ENCODE data around the gene ZNF536.
A peak's percentile ranks its signal among the peaks of the same experiment; 100 is the strongest.

Gene ZNF536

DNA sequence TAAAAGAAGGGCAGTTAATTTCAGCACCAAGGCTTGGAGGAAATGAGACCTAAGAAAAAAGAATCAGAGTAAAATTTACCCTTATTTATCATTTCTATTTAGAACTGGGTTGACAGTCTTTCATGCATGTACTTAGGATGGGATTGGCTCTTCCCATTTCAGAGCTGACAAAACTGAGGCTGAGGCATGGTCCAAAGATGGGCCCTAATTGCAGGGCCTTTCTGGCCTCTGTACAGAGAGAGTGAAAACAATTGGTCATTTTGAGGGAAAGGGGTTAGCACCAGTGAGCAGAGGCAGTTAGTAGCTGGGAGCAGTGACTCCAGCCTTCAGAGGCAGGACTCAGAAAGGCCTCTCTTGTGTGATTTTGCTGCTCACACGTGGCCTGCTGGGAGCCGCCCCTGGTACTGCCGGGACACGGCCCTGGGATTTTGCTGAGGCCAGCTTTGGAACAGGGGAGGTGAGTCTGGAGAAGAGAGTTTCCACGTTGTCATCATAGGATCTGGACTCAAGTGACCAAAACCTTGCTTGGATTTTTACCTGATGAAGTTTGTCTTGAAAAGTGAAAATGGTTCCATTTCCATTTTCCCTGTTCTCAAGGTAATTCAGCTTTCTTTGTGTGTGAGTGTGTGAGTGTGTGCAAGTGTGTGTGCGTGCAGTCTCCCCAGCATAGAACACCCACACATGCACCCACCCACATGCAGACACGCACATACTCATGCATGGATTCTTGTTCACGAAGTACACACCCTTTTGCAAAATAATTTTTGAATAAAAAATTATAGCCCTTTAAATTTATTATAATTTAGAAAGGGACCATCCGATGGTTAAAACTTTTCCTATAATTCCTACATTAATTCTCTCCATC, at the start of gene ZNF536:
Gene ZNF536 (plus strand): TSS at position 425 of the 865 bp plus-strand sequence. CDS start 71,179 bp downstream, outside the sequence.
- DNase-seq (ENCODE audit: low spot score): peak; percentile 96

GRCh38 chr19:30322641-30323320, 49.4 kb upstream of the ZNF536 start:
- no peak for DNase-seq (ENCODE audit: low spot score)

DNA sequence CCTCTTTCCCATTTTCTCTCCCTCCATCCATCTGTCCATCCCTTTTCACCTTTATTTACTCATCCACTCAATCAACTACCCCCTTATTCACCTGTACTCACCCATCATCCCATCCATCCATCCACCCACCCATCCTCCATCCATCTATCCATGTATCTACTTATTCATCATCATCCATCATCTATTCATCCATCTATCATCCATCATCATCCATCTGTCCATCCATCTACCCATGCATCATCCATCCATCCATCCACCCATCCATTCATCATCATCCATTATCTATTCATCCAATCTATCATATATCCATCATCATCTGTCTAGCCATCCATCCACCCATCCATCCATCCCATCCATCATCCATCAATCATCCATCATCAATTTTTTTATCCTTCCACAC, 48.3 kb upstream of the ZNF536 start:
- DNase-seq (ENCODE audit: low spot score): no peak

DNA sequence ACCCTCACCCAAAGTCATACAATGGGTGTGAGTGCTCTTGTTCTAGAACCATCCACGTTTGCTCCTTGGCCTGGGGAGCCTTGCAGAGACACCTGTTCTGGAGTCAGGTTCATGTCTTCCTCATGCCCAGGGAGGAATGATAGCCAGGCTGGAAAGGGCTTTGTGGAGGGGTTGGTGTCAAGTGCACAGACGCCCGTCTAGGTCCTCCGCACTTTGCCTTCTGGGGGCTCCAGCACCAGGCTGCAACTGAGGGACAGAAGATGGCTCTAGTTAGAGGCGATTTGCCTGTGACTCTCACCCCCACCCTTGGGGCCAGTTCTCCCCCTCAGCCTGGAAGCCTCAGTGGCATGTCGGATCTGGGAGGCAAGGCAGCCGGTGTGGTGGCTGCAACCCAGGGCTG, 47.2 kb upstream of the ZNF536 start:
- no peak for DNase-seq (ENCODE audit: low spot score)

- peak; percentile 50 for DNase-seq (ENCODE audit: low spot score)
These were observed 46.4 kb upstream of the ZNF536 start for GRCh38 chr19:30325676-30326392.

DNA sequence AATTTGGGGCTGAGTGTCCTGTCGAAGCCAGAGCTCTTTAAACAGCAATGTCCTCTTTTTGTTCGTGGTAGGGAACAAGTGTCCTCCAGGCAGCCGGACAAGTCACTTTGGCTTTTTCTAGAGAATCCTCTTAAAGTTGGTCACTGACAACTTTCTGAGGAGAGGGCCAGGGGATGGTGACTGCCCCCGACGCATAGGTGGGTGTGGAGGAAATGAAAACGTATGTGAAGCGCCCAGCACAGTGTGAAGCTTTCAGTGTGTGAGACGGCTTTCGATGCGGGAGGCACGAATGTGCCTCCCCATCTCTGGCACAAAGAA, 45.8 kb upstream of the ZNF536 start:
- DNase-seq (ENCODE audit: low spot score): no peak

DNA sequence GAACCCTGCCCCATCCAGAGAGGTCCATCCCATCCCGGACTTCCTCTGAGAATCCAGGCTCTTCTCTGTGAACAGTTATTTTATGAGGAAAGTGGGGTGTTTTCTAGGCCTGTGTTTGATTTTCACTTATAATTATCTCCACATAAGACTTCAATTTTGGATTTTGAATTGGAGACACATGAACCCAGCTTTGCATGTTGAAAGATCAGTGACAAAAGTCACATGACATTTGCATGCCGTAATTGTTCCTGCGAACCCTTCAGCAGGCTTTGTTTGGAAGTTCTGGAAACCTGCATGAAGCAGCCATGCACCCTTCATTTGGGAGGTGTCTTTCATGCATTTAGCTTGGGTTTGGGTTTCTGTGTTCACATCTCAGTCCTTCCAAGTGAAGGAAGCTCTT, 44.9 kb upstream of the ZNF536 start:
- no peak for DNase-seq (ENCODE audit: low spot score)

DNA sequence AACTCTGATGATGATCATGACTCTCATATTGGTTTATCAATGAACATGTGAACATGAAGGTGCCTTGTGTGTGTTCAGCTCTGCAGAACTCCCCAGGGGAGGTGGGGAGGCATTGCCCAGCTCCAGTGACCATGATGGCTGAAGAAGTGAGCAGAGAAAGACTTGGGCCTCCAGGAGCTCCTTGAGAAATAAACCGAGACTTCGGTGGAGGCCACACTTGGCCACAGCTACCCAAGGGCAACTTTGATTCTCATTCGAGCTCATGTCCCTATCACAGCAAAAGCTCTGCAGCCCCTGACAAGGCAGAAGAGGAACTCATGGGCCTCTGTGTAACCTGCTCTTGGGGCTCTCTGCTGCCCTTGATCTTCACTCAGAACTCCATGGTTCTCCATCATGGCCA, 44.1 kb upstream of the ZNF536 start:
- no peak for DNase-seq (ENCODE audit: low spot score)

GRCh38 chr19:30330266-30330665, 41.9 kb upstream of the ZNF536 start:
- DNase-seq (ENCODE audit: low spot score): no peak

DNA sequence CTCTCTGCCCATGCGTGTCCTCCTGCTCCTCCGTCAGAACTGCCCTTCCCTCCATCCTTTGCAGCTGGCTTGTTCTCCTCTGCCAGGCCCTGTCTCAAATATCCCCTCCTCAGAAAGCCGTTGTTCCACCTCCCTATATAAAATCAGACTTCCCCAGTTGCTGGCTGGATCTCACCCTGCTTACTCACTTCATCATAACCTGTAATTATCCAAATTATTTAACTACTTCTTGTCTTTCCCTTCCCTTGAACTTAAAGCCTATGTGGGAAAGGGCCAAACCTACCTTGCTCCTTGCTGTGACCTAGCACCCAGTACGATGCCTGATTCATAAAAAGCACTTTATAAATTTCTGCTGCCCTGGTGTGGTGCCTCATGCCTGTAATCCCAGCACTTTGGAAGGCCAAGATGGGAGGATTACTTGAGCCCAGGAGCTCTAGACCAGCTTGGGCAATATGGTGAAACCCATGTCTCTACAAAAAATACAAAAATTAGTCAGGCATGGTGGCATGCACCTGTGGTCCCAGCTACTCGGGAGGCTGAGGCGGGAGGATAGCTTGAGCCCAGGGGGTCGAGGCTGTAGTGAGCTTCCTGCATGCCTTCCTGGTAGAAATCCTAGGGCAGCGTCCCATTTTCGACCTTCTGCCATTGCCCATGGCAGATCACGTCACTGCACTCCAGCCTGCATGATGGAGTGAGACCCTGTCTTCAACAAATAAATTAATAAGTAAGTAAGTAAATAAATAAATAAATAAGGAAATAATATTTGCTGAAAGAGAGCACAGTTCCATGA, 39.5 kb upstream of the ZNF536 start:
- no peak for DNase-seq (ENCODE audit: low spot score)

DNA sequence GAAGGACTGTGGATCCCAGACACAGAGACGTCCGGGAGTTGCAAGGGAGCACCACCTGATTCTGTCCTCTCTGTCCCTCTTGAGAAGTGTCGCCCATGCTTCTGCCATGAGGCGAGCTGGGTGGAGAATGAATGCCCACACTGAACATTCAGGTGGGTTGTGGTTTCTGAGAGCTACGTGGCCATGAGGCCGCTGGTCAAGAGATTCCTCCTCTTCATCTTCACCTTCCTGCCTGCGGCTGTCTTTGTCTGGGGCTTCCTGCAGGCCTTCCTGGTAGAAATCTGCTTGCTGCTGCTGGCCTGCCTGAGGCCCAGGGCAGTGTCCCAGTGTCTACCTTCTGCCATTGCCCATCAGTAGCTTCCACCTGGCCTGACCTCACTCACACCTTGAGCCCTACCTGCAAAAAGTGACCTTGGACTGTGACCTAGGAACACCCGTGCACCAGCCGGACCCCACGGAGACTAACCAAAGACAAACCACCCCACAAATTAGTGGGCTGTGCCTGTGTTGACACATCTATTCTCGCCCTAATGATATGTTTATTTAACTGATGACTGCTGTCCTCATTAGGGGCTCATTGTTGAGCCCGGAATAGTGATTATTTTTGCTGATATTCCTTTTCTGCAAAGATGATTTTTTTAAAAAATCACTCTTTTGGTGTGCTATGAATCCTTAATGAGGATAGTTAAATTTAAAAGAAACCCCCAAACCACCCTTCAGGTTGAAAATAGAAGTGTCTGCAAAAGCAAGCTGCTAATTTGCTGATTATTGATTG, 38.7 kb upstream of the ZNF536 start:
- no peak for DNase-seq (ENCODE audit: low spot score)

GRCh38 chr19:30334841-30335240, 37.3 kb upstream of the ZNF536 start:
- no peak for DNase-seq (ENCODE audit: low spot score)

- no peak for DNase-seq (ENCODE audit: low spot score)
These were observed 36.8 kb upstream of the ZNF536 start for GRCh38 chr19:30335306-30335886.

DNA sequence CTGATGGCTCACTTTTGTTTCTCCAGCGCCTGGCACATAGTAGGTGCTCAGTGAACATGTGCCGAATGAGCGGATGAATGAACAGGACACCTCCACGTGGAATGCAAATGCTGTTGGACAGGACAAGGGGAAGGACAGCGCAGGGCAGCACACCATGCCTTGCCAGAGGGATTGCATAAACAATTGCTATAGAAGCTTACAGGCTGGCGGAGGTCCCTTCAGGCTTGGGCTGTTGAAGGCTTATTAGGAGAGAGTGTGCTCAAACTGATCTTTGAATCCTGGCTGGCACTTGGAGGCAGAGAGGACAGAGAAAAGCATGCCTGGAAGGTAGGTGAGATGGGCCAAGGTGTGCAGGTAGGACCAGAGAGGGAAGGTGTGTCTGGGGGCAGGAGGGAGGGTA, 35.9 kb upstream of the ZNF536 start:
- no peak for DNase-seq (ENCODE audit: low spot score)

- DNase-seq (ENCODE audit: low spot score): no peak
These were observed 34.1 kb upstream of the ZNF536 start for GRCh38 chr19:30338041-30338456.

DNA sequence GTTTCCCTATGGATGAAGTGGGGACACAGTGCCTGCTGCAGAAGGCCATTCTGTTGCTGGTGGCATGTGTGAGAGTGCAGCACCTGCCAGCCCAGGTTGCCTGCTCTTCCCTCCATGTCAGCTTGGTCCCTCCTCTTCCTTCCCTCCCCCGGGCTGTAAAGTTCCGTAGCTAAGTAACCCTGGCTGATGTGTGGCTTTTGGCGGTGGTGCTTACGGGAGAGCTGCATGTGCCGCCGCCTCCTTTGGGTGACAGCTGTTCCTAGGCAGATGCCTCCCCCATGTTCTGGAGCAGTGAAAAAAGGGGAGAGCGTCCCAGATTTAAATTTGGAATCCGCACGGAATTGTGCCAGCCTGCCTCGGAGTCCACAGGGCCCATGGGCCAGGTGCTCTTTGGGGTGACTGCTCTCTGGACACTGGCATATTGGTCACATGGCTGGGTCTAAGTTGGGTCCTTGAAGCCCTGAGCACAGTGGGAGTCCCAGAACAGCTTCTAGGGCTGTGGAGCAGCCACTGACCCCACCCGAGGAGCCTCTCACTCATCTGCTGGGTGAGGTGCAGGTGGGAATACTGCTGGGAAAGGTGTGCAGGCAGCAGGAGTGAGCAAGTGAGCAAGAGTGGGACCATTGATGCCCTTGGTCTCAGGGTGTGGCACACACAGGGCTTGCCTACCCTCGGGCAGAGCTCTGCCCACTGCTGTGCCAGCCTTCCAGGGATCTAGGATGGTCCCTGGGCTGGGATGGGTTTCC, 33.1 kb upstream of the ZNF536 start:
- no peak for DNase-seq (ENCODE audit: low spot score)

- no peak for DNase-seq (ENCODE audit: low spot score)
These were observed 32.3 kb upstream of the ZNF536 start for GRCh38 chr19:30339624-30340525.

DNA sequence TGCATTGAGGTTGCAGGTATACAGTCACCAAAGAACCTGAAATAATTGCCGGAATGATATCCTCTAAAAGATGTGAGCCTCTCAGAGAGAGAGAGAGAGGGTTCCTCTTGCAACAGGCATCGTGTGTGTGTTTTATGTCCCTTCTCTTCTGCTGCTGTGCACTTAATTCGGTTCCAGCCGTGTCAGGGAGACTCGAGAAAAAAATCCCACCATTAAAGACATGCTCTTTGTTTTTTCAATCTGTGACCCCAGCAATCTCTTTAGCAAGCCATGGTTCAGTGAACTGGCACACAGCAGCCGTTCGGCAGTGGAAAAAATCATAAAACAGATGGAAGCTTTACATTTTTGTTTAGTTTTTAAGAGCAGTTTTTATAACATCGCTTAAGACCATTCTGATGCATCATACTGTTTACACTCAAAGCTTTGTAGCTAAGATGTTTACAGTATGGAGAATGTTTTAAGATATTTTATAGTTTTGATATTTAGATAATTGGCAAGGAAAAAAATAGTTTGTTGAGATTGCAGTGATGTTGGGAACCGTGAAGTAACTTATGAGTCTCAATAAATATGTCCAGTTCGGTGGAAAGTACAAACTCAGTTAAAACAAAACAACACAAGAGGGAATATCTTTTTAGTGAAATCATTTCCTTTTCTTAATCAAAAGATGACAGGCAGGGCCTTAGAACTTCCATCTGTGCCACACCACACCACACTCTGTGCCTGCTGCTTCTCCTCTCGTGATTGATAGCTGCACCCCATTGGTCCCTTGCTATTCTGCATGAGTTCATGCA, 31.2 kb upstream of the ZNF536 start:
- DNase-seq (ENCODE audit: low spot score): no peak
